ENCODE data around the gene MAP4K5. TPM values are rescaled to one million over a fixed set of nuclear protein-coding genes. Genes with fewer than 3 reads are reported as not detected.

MAP4K5 gene
- total RNA-seq, 1 donor from 2014 or later = 34.1 TPM

- intact Hi-C loops (cut with micrococcal nuclease) = no loop called here
- Mint-ChIP-seq H3K36me3 (ENCODE audit: low read depth) (peaks cover 26% of the 10 kb centered on the region), H3K27me3 (no peaks in the 10 kb centered on the region), H3K9me3 (no peaks in the 10 kb centered on the region), H3K4me3 (no peak overlapping the region), H3K27ac (no peak overlapping the region), H3K4me1 (peaks cover 3% of the 10 kb centered on the region)
- POLR2A ChIA-PET = no interaction called here
- CTCF ChIA-PET = no interaction called here
- DNase-seq (no peak), ATAC-seq (ENCODE audit: low read depth) (no peak)
- no peak for TF ChIP-seq CTCF (IDR thresholded peaks at IDR 0.05)
Observed at GRCh38 chr14:50489851-50490250, 42.5 kb downstream of the MAP4K5 start.

GRCh38 chr14:50488521-50488920 lies 43.8 kb downstream of the MAP4K5 start:
- intact Hi-C loops (cut with micrococcal nuclease) = no loop called here
- ATAC-seq (ENCODE audit: low read depth) (no peak), DNase-seq (no peak)
- Mint-ChIP-seq H3K4me1 (peaks cover 3% of the 10 kb centered on the region), H3K27me3 (no peaks in the 10 kb centered on the region), H3K27ac (no peak overlapping the region), H3K4me3 (no peak overlapping the region), H3K36me3 (ENCODE audit: low read depth) (peaks cover 26% of the 10 kb centered on the region), H3K9me3 (no peaks in the 10 kb centered on the region)
- CTCF ChIA-PET = no interaction called here
- no peak for TF ChIP-seq CTCF (IDR thresholded peaks at IDR 0.05)
- POLR2A ChIA-PET = no interaction called here

- no peak for TF ChIP-seq CTCF (IDR thresholded peaks at IDR 0.05)
Observed at GRCh38 chr14:50479041-50479440, 53.3 kb downstream of the MAP4K5 start.

GRCh38 chr14:50477760-50478159 lies 54.6 kb downstream of the MAP4K5 start:
- Mint-ChIP-seq H3K9me3 (peaks cover 8% of the 10 kb centered on the region), H3K36me3 (ENCODE audit: low read depth) (peaks cover 58% of the 10 kb centered on the region), H3K4me3 (no peak overlapping the region), H3K27me3 (no peaks in the 10 kb centered on the region), H3K27ac (no peak overlapping the region), H3K4me1 (no peaks in the 10 kb centered on the region)
- DNase-seq = no peak
- ChIA-PET CTCF (no interaction called here), POLR2A (no interaction called here)
- no peak for ATAC-seq (ENCODE audit: low read depth)
- intact Hi-C loops (cut with micrococcal nuclease) = no loop called here
- TF ChIP-seq CTCF (IDR thresholded peaks at IDR 0.05) = no peak

More at GRCh38 chr14:50479041-50479440, 53.3 kb downstream of the MAP4K5 start:
- H3K4me3 Mint-ChIP-seq = no peak overlapping the region
- H3K9me3 Mint-ChIP-seq = peaks cover 8% of the 10 kb centered on the region
- intact Hi-C loops (cut with micrococcal nuclease) = no loop called here
- POLR2A ChIA-PET = no interaction called here
- peaks cover 49% of the 10 kb centered on the region for H3K36me3 Mint-ChIP-seq (ENCODE audit: low read depth)
- H3K27me3 Mint-ChIP-seq = no peaks in the 10 kb centered on the region
- CTCF ChIA-PET = no interaction called here
- no peak for ATAC-seq (ENCODE audit: low read depth)
- no peak overlapping the region for H3K27ac Mint-ChIP-seq
- no peaks in the 10 kb centered on the region for H3K4me1 Mint-ChIP-seq
- no peak for DNase-seq

- Mint-ChIP-seq H3K4me3 (no peak overlapping the region), H3K36me3 (ENCODE audit: low read depth) (peaks cover 66% of the 10 kb centered on the region), H3K27me3 (no peaks in the 10 kb centered on the region), H3K9me3 (peaks cover 18% of the 10 kb centered on the region), H3K27ac (no peak overlapping the region), H3K4me1 (no peaks in the 10 kb centered on the region)
- no peak for TF ChIP-seq CTCF (IDR thresholded peaks at IDR 0.05)
- intact Hi-C loops (cut with micrococcal nuclease) = no loop called here
- ChIA-PET CTCF (no interaction called here), POLR2A (no interaction called here)
- ATAC-seq (ENCODE audit: low read depth) (no peak), DNase-seq (no peak)
Observed at GRCh38 chr14:50476134-50476533, 56.2 kb downstream of the MAP4K5 start.
